Skin of body (tissue), 2 donors: ENCODE data around the gene STT3B. TPM values are rescaled to one million over a fixed set of nuclear protein-coding genes. Genes with fewer than 3 reads are reported as not detected.
"Not testable (repeated sequence)": the region's sequence is repeated elsewhere in the genome, so short reads cannot be mapped to it uniquely, and the experiment has no call there.

Source experiments
- DNase-seq: peaks from one replicate; lab custom pipeline; 2025; lab: John Stamatoyannopoulos, UW
- total RNA-seq: library from RNA; depleted of rRNA; stranded (reverse); fragments of >200 nt; gene quantifications from one replicate; pipeline ENCODE4 v1.2.3, GENCODE V29; 2014

STT3B gene
- total RNA-seq, 1 donor from 2014 or later = 124 TPM

DNA sequence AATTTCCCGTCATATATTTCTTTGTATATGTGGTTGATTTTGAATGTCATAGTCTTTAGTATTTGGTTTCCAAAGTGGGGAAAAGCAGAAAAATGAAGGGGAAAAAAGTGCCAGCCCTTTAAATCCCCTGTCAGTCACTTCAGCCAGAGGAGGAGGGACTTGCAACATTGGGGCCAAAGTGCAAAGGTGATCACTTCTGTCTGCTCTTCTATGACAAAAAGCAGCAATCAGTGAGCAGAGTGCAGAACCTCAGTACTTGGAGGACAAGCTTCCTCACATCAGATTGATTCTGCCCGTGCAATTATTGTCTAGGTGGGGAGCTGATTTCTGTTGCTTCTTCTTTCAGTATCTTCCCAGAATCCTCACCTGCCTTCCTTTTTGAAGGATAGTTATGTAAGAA, 60.0 kb downstream of the STT3B start:
- no peak for DNase-seq

DNA sequence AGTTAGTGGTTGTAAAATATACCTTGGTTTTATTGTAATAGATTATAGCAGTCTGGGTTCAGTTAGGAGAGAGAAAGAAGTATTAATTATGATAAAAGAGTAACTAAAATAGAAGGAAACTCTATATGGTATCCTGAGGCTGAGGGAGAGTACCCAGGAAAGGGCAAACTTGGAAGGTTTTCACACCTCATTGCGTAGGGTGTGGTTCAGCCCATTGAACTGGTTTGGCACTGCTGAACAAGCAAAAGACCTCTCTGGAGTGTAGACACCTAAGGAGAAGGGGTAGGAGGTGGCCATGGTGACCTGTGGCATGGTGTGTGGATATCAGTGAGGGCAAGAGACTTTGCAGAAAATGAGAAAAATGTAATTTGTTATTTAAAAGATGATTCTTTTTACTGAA, 63.5 kb downstream of the STT3B start:
- no peak for DNase-seq

DNA sequence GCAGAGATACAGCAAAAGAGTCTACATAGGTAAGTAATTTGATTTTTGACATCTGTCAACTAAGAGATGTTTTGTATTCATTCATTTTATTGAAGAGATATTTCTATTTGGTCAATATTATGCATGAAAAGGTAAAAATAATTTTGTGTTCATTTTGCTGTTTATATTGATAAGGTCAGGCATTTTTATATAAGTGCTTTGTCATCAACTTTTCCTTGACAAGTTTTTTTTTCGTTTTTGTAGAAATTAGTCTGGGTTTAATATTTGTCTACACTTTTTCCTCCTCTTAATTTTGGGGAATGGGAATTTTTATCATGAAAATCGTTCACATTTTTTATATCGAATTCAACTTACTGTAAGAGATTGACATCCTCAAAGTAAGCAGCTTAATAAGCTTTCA, 67.7 kb downstream of the STT3B start:
- DNase-seq = no peak

DNA sequence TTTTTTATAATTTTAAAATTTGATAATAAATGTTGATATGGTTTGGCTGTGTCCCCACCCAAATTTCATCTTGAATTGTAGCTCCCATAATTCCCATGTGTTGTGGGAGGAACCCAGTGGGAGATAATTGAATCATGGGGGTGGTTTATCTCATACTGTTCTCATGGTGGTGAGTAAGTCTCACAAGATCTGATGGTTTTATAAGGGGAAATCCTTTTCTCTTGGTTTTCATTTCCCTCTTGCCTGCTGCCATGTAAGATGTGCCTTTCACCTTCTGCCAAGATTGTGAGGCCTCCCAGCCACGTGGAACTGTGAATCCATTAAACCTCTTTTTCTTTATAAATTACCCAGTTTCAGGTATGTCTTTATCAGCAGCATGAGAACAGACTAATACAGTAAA, 72.6 kb downstream of the STT3B start:
- DNase-seq = not testable (repeated sequence)

DNA sequence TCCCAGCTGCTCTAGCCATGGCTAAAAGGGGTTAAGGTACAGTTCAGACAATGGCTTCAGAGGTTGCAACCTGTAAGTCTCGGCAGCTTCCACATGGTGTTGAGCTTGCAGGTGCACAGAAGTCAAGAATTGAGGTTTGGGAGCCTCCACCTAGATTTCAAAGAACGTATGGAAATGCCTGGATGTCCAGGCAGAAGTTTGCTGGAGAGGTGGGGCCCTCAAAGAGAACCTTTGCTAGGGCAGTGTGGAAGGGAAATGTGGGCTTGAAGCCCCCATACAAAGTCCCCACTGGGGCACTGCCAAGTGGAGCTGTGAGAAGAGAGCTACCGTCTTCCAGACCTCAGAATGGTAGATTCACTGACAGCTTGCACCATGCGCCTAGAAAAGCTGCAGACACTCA, 73.7 kb downstream of the STT3B start:
- DNase-seq = no peak

DNA sequence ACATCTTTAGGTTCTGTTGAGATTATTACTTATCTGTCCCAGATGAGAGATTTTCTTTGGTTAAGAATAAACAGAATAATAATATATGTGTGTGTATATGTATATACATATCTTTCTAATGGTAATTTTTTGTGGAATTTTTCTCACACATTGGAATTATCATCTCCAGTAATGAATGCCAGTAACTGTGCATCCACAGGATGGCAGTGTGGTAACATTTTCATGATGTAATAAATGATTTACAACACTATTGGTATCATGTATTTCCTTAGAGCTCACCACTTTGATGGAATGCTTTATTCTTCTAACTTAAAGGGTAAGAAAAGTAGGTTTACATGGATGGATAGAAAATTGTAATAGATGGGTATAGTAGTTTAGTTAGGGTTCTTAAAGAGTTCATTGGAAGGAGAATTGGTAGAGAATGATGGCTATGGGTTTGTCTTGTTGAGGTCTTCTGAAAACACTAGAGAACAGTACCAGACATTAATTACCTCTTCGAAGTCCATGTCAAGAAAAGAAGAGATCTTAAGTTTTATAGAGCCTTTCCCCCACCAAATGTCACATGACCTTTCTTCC, 78.1 kb downstream of the STT3B start:
- DNase-seq = peak; percentile 24

DNA sequence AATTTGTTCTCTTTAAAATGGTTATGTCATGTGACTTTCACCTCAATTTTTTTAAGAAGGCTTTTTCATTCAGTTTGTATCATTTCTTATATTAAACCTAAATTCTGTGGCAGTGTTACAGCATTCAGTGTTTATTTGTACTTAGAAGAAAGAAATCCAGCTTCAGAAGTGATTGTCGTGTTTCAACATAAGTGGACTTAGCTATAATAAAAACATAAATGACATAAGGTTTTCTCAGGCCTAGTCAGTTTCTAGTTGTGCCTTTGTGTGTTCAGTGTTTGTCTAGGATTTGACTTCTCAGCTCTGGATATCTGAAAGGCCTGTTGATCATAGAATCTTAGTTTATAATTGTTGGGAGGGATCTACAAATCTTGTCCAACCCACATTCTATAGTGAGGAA, 80.5 kb downstream of the STT3B start:
- no peak for DNase-seq

DNA sequence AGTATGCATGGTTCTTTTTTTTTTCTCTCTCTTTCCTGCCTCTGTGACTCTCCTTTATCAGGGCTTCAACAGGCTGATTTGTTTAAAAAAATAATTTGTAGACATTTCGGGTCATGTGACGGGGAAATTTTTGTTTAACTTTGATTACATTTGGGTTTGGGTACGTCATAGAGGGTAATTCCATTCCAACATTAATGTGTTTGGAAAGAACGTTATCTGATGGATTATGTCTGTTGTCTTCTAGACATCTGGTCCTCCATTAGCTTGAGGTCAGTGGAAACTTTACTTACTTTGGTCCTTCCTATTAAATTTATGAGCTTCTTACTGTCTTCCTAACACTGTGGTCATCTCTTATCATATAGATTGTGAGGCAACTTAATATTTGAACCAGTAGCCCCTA, 80.9 kb downstream of the STT3B start:
- no peak for DNase-seq

DNA sequence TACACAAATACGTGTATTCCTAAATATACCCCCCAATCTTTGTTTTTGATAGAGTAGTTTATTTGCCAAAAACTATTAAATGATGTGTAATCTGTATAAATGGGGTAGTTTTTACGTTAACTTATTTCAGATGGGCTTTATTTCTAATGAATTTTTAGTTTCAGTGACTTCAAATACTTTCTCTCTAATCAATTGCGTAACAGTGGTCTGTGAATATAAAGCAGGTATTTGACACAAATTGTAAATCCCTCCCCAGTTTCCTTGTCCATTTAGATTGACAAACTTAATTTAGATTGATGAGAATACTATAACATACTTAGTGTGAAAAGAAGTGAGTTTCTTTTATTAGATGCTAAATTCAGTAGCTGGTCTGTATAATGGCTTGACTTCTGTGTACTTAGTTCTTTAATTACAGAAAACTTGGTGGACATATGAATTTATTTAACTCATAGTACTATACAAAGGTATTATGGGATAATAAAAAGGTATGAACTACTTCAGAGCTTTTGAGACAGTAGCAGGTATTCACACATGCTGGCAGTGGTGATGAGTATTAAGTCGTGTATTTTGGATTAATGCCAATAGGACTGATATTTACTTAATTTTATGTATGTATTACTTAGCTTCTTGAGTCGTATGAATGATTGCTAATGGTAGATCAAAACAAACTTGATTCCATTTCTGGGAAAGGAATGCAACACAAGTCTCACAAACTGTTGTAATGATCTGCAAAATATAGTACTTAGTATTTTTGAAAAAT, 81.6 kb downstream of the STT3B start:
- no peak for DNase-seq

DNA sequence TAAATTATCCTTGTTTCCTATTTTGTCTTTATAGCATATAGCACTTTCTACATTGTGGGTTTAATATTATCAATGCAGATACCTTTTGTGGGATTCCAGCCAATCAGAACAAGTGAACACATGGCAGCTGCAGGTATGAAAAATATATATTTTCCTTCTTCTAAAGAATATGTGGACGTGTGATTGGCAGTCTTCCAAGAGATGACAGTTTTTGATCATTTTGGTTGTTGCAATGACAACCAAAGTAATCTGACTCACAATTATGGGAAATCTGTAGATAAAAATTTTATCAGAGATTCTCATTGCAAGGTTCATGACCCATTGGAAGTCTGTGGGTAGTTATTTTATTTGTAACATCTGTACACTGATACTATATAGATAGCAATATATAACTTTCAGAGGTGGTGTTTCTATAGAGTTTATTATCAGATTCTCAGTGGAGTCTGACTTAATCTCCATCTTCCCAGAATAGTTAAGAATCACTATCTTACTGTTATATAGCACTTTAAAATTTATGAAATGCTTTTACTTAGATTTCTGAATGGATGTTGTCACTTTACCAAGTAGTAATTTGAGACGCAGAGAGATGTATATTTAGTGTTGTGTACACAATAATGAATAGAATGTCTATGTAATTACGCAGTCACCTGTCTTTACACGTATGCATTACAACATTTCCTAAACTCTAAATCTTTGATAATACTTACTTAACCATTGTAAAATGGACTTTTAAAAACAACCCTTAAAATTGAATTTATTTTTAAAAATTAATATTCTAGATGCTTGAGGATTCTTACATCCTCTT, 82.5 kb downstream of the STT3B start:
- no peak for DNase-seq

DNA sequence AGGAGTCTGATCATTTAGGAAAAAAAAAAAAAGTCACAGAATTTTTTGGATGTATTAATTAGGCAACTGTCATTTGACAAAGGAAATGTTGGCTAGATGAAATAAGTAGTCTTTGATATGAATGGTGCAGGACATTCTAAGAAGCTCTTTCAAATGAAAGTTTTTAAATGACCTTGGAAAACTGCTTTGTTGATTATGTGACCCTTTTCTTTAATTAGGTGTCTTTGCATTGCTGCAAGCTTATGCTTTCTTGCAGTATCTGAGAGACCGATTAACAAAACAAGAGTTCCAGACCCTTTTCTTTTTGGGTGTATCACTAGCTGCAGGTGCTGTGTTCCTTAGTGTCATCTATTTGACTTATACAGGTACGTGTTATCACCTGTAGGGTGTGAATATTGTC, 84.0 kb downstream of the STT3B start:
- no peak for DNase-seq

DNA sequence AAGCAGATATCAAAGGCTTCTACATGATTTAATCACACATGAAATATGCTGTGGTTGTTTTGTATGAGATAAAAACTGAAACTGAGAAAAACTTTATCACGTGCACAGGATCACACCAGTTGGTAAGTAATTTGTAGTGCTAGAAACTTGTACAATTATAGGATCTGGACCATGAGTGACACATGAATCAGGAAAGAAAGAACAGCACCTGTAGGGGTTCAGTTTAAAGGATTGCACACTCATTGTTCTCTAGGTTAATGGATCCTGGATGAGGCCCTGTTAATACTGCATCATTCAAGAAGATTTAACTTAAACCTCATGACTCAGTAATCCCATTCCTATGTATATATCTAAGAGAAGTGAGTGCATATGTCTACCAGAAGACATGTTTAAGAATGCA, 87.9 kb downstream of the STT3B start:
- DNase-seq = no peak

DNA sequence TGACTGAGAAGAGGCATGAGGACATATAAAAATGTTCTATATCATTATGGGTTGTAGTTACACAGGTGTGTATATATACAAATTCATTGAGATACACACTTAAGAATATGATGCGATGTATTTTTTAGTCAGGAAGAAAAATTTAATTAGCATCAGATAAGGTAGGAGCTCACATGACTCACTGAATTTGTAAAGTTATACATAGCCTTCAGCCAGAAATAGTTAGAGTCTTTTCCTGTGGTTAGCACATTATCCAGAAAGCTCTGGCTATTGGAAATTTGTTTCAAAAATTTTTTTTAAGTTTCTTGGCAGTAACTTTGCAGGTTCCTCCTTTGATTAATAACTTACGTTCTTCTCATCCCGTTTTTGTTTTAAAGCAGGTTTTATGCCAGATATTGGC, 88.6 kb downstream of the STT3B start:
- no peak for DNase-seq

DNA sequence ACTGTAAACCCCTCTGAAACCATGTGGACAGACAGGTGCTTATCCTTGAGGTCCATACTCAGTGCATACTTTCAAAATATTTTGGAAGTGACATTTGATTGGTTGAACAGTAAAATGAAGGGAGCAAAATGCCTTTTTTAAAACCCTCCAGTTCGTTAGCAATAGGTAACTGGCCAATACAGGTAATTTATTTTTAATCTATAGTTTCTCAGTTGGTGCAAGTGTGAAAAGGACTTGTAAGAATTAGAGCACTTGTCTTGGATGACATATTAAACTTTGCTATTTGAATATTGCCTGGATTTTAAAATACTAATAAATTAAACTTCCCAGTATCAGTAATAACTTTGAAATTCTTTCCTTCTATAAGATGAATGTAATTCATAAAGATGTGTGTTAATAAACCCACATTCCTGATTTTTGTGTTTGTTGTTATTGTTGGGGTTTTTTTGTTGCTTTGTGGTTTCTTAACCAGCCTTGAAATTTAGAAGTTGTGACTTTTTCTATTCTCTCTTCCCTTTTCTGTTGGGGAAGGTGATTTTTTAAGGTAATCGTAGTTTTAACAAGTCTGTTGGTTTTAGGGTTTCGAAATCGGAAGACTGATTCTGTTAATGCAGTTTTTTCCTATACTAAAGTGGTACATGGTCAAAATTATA, 90.0 kb downstream of the STT3B start:
- DNase-seq = no peak

DNA sequence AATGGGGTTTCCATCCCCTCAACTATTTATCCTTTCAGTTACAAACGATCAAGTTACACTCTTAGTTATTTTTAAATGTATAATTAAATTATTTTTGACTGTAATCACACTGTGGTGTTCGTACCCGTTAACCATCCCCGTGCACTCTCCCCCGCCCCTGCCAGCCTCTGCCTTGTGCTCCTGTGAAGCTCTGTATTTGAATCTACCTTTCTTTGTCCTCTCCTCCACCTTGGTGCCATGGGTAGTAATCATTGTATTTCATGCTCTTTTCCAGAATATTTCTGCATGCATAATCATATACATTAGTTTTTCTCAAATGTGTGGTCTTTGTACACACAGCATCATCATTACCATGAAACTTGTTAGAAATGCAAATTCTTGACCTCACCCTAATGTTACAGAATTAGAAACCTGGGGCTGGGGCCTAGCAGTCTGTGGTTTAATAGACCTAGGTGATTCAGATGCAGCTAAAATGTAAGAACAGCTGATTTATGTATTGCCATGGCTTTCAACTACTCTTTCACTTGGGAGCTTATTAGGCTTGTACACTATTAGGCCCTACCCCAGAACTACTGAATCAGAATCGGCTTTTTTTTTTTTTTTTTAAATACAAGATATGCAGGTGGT, 91.5 kb downstream of the STT3B start:
- DNase-seq = no peak

DNA sequence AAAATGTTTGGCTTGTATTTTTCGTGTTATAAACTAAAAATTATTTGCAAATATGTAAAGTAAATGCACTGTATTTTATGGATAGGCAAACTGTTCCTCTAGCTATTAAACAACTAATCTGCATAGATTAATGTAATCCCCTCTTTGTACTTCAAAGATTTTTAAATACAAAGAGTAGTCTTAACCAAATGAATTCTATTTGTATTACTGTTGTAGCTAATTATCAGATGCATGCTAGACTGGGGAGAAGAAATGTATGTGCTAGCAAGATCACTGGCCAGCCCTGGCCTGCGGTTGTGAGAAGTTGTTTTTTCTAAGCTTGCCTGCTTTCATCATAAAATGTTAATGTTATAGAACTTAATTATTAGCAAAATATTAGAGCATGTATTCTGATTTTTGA, 92.6 kb downstream of the STT3B start:
- no peak for DNase-seq

DNA sequence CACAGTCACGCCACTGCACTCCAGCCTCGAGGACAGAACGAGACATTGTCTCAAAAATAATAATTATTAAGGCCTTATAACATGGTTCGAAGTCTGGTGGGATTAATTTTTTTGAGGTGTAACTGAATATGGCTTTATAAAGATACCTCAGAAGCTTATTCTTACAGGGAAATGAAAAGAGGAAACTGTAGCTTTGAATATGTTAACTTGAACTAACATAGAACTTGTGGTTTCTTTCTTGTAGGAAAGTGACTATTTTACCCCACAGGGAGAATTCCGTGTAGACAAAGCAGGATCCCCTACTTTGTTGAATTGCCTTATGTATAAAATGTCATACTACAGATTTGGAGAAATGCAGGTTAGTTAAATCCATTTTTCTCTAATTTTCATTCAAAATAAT, 96.3 kb downstream of the STT3B start:
- no peak for DNase-seq

DNA sequence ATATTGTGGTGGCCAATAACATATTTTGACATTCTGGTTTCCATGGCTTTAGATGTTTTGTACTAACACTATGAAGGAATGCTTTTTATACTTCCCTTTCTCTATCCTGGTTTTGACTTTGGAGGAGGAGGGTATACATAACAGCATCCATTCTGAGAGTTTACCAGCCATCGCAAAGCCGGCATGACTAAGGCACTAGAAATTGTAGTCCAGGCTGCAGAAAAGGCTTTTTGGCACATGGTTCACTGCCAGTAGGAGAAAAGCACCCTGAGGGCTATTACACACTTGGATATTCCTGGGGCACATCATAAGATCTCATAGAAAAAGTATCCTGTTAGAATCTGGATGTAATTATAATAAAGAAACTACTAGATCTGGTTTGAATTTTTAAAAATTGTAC, 101.8 kb downstream of the STT3B start:
- DNase-seq = no peak

DNA sequence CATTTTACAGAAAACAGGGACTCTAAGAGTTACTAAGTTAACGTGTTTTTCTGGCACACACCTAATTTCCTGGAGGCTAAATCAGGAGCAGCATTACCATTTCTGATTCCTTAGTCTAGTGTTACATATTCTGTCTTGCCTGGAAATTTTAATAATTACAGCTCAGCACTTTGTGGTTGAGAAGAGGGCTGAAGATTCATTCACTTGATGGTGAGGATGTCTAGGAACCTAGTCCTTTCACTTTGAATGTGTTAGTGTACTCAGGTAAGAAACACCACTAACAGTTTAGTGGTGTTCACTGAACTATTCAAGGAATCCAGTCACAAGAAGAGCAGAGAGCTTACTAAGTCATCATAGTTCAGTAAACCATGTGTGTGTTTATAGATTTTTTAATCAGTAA, 102.8 kb downstream of the STT3B start:
- DNase-seq = no peak

DNA sequence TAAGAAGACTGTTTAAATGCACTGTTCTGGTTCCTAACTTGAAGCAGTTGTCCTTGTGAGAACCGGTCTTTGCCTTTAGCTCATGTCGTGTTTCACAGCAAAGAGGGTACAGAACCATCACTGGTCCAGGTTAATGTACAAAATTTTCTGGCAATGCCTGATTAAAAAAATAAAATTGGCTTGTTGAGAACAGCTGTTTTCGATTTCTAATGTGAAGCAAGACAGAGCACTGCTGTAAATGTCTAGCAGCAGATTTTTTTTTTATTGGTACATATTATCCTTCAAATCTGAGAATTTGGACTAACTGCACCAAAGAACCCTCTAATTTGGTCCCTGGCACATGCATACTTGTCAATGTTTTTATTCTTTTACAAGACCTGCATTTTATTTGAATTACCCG, 103.3 kb downstream of the STT3B start:
- DNase-seq = no peak

DNA sequence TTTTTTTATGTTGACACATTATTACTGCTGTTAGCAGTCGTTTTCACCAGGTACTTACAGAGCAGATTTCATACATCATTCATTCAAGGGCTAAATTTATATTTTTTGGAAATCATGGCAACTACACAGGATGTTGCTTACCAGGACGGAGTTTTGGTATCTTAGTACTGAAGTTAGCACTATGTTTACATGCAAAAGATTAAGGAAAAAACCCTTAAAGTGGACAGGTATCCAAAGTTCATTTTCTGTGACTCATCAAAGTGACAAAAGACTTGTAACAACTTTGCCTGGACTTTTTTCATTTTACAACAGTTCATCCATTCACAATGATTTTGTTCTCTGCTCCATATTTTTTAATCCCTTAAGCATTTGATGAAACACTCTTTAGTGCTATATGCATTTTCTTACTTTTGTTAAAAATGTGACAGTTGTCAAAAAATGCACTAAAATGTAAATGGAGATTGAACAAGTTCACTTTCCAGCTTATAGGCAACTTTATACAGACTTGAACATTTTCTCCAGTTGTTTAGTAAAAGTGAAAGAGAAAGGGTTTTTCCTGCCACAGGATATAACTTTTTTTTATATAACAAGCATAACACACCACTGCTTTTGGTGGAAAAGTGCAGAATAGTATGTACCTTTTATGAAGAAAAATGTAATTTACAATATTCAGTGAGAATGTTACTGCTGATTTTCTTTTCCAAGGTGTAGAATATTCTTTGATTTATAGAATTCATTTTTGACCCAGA, 104.1 kb downstream of the STT3B start:
- no peak for DNase-seq
